Right lobe of liver (tissue), 4 donors: ENCODE results near the gene ENOX2.

Experiments used
- CTCF ChIP-seq, 4 donors: fragments of 200-600 bp in 3 of 4; fragments of 450-650 bp in 1 of 4; IDR thresholded peaks; one replicate each; pipeline versions ENCODE4 v1.5.1 to v1.8.0; 2016 to 2022; ENCODE audit warnings: antibody characterized with exemption in 4 of 4, mild to moderate bottlenecking in 2 of 4
- POLR2A ChIP-seq: fragments of 450-650 bp; IDR thresholded peaks from one replicate; pipeline ENCODE4 v1.6.1; 2017; ENCODE audit warnings: antibody characterized with exemption, mild to moderate bottlenecking
- donor health status: DM: no; HTN: no; CAD: no.
- donor health status: DM: no; HTN: no; CAD: no.
- donor health status: DM: no; HTN: yes; CAD: no.

- TF ChIP-seq CTCF (IDR thresholded peaks at IDR 0.05) = no peak
- no peak for TF ChIP-seq POLR2A
These were observed 133.2 kb downstream of the ENOX2 start for GRCh38 chrX:130769835-130770234.
